IPS-11a (cell line): ENCODE measurements around the gene GPC5.
"Not testable (repeated sequence)": the region's sequence is repeated elsewhere in the genome, so short reads cannot be mapped to it uniquely, and the experiment has no call there.

Experiments
- H3K4me3 ChIP-seq: one replicate; pipeline ENCODE4 v1.5.1; 2013; ENCODE audit warnings: low read depth, low read length, control low read depth

GPC5 gene

GRCh38 chr13:91836553-91836952 lies 438.1 kb downstream of the GPC5 start:
- H3K4me3 ChIP-seq, result no peak overlapping the region

GRCh38 chr13:91845612-91846011 lies 447.2 kb downstream of the GPC5 start:
- H3K4me3 ChIP-seq, result no peak overlapping the region

- no peak overlapping the region for H3K4me3 ChIP-seq
Measured at GRCh38 chr13:91863699-91864098, 465.3 kb downstream of the GPC5 start.

DNA sequence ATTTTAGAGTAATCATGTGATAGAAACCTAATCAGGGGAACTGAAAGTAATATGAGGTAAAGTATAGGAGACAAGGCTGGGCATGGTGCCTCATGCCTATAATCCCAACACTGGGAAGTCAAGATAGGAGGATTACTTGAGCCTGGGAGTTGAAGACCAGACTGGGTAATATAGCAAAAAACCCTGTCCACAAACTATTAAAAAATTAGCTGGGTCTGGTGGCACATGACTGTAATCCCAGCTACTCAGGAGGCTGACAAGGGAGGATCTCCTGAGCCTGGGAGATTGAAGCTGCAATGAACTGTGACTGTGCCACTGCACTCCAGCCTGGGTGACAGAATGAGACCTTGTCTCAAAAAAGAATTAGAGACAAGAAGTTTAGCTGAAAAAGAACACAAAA lies 469.9 kb downstream of the GPC5 start:
- no peak overlapping the region for H3K4me3 ChIP-seq

DNA sequence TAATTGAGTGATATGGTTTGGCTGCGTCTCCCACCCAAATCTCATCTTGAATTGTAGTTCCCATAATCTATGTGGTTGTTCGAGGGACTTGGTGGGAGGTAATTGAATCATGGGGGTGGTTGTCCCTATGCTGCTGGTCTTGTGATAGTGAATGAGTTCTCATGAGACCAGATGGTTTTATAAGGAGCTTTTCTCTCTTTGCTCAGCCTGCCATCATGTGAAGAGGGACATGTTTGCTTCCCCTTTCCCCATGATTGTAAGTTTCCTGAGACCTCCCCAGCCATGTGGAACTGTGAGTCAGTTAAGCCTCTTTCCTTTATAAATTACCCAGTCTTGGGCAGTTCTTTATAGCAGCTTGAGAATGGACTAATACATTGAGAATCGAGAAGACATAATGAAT lies 480.1 kb downstream of the GPC5 start:
- H3K4me3 ChIP-seq, result no peak overlapping the region

DNA sequence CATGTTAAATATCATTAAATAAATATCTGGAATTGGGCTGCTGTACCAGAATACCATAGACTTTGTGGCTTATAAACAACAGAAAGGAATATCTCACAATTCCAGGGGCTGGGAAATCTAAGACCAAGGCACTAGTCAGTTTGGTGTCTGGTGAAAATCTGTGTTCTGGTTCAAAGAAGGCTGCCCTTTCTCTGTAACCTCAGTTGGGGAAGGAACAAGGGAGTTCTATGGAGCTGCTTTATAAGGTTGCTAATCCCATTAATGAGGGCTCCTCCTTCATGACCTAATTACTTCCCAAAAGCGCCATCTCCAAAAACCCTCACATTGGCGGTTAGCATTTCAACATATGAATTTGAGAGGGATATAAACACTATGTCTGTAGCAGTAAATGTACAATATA lies 480.9 kb downstream of the GPC5 start:
- H3K4me3 ChIP-seq, result no peak overlapping the region

GRCh38 chr13:91882918-91883317 lies 484.5 kb downstream of the GPC5 start:
- H3K4me3 ChIP-seq, result no peak overlapping the region

DNA sequence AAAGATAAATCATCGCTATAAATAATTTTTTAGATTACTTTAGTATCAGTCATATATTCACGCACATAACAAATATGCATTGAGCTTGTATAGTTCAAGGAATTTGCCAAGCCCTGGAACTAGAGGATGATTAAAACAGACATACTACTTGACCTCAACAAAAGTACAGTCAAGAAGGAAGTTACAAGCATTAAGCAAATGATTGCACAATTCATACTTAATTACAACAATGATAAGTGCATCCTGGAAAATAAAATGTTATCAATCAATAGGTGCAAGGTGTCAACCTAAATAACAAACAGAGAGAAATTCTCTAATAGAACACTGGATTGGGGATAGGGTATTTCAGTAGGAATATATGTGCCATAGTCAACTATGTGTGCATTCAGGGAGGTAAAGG lies 491.2 kb downstream of the GPC5 start:
- no peak overlapping the region for H3K4me3 ChIP-seq

DNA sequence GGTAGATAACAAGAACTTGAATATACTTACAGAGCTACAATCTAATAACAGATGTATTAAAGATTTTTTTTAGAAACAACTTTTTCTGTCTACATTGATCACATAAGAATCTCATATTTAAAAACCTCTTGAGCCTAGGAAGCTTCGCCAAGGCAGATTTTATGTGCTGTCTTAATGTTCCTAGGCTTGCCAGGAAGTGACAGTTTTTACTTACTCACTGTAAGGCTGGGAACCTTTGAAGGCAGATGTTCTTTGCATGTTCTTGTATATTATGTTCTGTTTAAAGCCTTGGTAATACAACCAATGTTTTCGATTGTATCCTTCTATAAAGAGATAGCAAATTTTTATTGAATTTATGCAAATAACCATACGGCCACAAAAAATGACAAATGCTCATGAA lies 492.7 kb downstream of the GPC5 start:
- no peak overlapping the region for H3K4me3 ChIP-seq

DNA sequence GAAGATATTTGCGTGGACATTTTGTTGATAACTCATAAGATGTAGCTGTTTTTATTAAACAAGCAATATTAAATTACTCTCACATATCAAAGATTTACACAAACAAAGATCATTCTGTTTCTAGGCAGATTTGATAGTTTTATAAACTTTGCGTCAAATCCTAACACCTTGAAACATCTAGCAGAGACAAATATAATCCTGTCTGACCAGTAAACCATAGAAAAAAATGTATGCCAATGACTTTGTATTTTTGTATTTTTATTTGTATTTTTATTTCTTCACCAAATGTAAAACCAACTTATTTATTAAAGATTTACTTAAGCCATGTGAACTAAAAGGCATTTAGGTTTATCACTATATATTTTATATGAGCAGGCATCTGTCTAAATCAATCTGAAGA lies 494.6 kb downstream of the GPC5 start:
- no peak overlapping the region for H3K4me3 ChIP-seq

DNA sequence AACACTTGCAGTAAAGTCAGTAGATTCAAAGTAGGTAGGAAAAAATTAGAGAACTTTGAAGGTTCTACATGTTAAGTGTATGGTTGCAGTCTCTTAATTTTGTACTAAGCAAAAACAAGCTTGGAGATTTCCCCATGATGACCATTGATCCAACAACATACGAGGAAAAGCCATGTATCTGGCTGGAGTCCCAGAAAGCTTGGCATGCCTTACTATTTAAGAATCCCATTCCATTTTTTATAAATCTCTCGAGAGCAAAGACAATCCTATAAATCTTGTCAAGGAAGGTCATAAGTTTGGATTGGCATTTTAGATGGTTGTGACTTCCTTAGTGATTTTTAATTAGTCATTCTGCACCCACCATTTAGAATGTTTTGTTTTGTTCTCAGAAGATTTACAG lies 495.9 kb downstream of the GPC5 start:
- H3K4me3 ChIP-seq, result no peak overlapping the region

DNA sequence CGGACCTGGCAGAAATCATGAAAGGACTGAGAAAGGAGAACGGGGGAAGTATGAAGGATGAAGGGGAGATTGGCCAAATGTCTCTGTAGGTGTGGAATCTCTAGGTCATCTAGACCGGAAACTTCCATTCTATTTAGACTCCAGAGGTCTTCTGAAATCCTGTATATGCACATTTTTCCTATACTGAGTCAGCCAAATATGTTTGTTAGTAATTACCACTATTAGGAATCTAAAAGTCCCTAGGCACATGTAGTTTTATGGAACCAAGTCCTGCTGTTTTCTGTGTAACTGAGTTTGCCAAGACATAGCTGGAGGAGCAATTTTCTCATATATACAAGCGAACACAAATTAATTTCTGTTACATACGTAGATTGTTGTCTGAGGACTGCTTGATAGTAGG lies 498.1 kb downstream of the GPC5 start:
- no peak overlapping the region for H3K4me3 ChIP-seq

DNA sequence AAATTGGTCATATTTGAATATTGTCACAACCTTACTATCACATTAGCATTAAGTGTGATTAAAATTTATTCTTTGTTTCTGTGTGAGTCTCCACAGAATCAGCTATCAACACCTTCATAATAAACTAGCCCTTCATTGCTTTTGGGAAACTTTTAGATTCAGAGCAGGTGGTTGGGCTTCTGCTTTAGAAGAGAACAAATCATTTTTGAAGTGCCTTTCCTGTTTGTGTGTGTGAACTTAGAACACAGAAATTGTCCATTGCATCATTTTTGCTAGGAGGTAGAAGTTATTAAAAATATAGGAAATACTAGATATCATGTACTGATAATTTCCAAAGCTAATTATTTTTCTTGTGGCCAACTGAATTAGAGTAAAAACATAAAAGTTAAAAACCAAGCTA lies 500.6 kb downstream of the GPC5 start:
- H3K4me3 ChIP-seq, result not testable (repeated sequence)

DNA sequence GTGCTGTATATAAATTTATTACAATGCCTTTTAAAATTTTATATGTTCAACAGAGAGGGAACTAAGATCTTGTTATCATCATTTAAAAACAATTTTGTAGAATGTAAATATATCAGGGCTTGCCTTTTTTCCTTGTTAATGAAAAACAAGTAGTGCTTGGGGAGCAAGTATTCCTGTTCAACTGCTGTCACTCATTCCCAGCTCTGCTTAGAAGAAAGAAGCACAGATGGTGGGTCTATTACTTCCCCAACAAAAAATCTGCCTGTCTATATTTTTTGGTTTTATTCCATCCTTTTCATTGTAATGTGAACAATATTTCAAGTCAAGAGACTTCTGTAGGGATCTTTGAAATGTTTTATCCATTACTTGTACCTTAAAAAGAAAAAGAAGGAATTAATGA lies 503.9 kb downstream of the GPC5 start:
- H3K4me3 ChIP-seq, result no peak overlapping the region

GRCh38 chr13:91904005-91904404 lies 505.6 kb downstream of the GPC5 start:
- no peak overlapping the region for H3K4me3 ChIP-seq

DNA sequence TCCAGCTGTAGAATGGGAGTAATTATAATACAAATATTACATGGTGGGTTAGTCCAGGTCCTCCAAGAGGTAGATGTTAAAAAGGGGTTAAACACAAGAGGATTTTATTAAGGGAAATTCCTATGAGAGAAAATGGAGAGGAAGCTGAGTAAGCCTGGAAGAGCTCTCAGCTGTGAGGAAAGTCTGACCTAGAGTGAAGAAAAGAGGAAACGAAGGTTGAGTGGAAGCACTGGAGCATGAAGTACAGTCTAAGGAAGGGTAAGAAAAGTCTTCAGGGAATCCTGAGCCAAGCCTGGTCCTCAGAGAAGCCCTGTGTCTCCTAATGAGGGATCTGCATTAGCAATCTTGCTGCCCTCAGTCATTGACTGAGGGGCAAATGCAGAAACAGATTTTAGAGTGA lies 506.2 kb downstream of the GPC5 start:
- H3K4me3 ChIP-seq, result no peak overlapping the region

DNA sequence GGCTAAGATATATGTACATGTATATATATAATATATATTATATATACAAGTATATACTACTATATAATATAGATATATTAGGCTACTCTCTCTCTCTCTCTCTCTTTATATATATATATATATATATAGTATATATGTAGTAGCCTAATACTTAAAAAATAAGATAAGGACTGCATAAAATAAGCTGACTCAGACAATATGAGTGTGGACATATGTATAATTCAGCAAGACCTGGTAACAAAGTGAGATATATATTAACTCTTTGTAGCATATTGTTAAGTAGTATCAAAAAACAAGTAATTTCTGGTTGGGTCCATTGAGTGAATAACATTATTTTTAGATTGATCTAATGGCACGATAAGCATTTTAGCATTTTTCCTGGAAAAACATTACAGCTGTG lies 509.0 kb downstream of the GPC5 start:
- no peak overlapping the region for H3K4me3 ChIP-seq

- no peak overlapping the region for H3K4me3 ChIP-seq
Measured at GRCh38 chr13:91909617-91910016, 511.2 kb downstream of the GPC5 start.

DNA sequence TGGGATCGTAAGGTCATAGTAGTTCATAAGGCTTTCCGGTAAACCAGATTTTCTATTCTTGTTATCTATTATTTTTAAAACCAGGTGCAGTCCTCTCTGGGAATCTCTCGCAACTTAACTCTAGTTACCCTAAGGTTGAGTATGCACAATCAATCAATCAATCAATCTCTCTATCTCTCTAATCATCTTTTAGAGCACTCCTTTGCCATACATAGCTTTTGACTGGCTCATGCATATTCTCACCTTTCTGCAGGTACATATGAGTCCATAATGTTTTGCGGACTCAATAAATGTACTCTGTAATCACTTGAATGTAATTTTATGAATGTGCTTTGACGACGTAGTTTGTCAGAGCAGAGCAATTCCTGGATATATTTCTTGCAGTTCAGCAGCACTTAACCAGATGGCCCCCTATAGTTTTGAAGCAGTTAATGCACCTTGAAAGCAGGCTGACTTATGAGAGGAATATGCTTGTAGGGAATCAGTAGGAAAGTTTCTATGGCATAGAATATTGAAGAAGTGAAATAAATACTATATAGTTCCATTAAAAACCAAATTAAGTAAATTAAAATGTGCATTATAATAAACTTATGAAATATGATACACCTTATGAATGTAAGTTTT lies 524.7 kb downstream of the GPC5 start:
- H3K4me3 ChIP-seq, result no peak overlapping the region

- no peak overlapping the region for H3K4me3 ChIP-seq
Measured at GRCh38 chr13:91930687-91931086, 532.3 kb downstream of the GPC5 start.

DNA sequence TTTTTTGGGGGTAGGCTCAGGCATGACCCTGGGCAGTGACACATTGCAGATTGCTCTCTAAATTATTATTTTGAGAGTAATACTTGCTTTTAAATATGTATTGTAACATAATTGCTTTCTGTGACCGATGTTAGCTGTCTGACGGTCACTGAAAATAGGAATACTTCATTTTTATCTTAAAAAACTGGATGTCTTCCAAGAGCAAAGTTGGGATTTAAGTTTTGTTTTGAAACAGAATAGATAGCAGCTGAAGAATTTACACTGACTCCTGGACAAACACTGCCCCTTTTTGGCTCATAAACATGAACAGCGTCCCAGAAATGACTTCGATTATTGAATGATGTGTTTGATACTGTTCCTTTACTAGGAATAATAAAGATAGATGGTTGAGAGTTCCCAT lies 535.9 kb downstream of the GPC5 start:
- H3K4me3 ChIP-seq, result no peak overlapping the region

GRCh38 chr13:91946498-91947070 lies 548.2 kb downstream of the GPC5 start:
- H3K4me3 ChIP-seq, result no peak overlapping the region

GRCh38 chr13:91948736-91949135 lies 550.3 kb downstream of the GPC5 start:
- no peak overlapping the region for H3K4me3 ChIP-seq
